ENCODE data around the gene CSRP1.

GRCh38 chr1:201466492-201466891, 40.4 kb downstream of the CSRP1 start:
- TF ChIP-seq POLR2A (IDR thresholded peaks at IDR 0.05) (no peak), CTCF (IDR thresholded peaks at IDR 0.05) (no peak)

All from right lobe of liver (tissue), 4 donors.